Natural killer cell (primary cell): ENCODE data around the gene VTA1. TPM values are rescaled to one million over a fixed set of nuclear protein-coding genes. Genes with fewer than 3 reads are reported as not detected.
A peak's percentile ranks its signal among the peaks of the same experiment; 100 is the strongest.

ENCODE experiments used
- ATAC-seq, 3 donors: fragments of 150-1000 bp in 2 of 3; fragments of 200-7000 bp in 1 of 3; cut with Tn5 transposase; 1 replicate in 1 of 3; 2 replicates in 2 of 3; pipeline ENCODE4 v1.10.0; 2021; ENCODE audit warnings: mild to moderate bottlenecking in 2 of 3, moderate library complexity in 2 of 3
- DNase-seq, 2 donors: peaks; one replicate each; pipeline versions ENCODE4 v3.0.0 to v3.0.0-alpha.2; 2013 to 2021; ENCODE audit warnings: mixed read lengths in 1 of 2
- H3K27ac ChIP-seq: one replicate; pipeline ENCODE4 v1.5.1; 2013; ENCODE audit warnings: mild to moderate bottlenecking, low read length
- H3K27me3 ChIP-seq: one replicate; pipeline ENCODE4 v1.6.1; 2013; ENCODE audit warnings: low read length; ENCODE audit not compliant: control insufficient read depth, insufficient read depth
- H3K36me3 ChIP-seq: one replicate; pipeline ENCODE4 v1.6.1; 2013; ENCODE audit warnings: low read length; ENCODE audit not compliant: control insufficient read depth, insufficient read depth
- H3K4me1 ChIP-seq: one replicate; pipeline ENCODE4 v1.6.1; 2013; ENCODE audit warnings: low read length; ENCODE audit not compliant: control insufficient read depth, insufficient read depth
- H3K4me3 ChIP-seq: one replicate; pipeline ENCODE4 v1.5.1; 2013; ENCODE audit warnings: low read length
- H3K9me3 ChIP-seq: one replicate; pipeline ENCODE4 v1.6.1; 2013; ENCODE audit warnings: low read length; ENCODE audit not compliant: control insufficient read depth, insufficient read depth
- H3K27ac Mint-ChIP-seq, 2 donors: one replicate each; pipeline ENCODE4 v1.8.0; 2022; ENCODE audit warnings: mild to moderate bottlenecking in 2 of 2, mixed read lengths in 2 of 2, moderate library complexity in 1 of 2
- H3K27me3 Mint-ChIP-seq, 2 donors: one replicate each; pipeline ENCODE4 v1.8.0; 2022; ENCODE audit warnings: low read depth in 2 of 2, mixed read lengths in 2 of 2
- H3K36me3 Mint-ChIP-seq: one replicate; pipeline ENCODE4 v1.8.0; 2022; ENCODE audit warnings: mixed read lengths
- H3K4me1 Mint-ChIP-seq, 2 donors: one replicate each; pipeline ENCODE4 v1.8.0; 2022; ENCODE audit warnings: mixed read lengths in 2 of 2
- H3K4me3 Mint-ChIP-seq: one replicate; pipeline ENCODE4 v1.8.0; 2022; ENCODE audit warnings: mild to moderate bottlenecking, moderate library complexity, mixed read lengths
- H3K9me3 Mint-ChIP-seq, 2 donors: one replicate each; pipeline ENCODE4 v1.8.0; 2022; ENCODE audit warnings: mixed read lengths in 2 of 2
- CTCF ChIP-seq: fragments of 200-600 bp; IDR thresholded peaks from one replicate; pipeline ENCODE4 v1.8.0; 2022; ENCODE audit warnings: antibody characterized with exemption
- WGBS: methylation state at CpG from one replicate; pipeline ENCODE4 v1.1.7; 2013; ENCODE audit warnings: missing lambda C conversion rate; ENCODE audit not compliant: insufficient coverage; 5-methylcytosine and 5-hydroxymethylcytosine counted together
- intact Hi-C: fragments of 100-400 bp; cut with micrococcal nuclease; formaldehyde crosslinking; loops from one replicate; pipeline ENCODE4 v1.14.2; 2022
- total RNA-seq, 4 donors: library from RNA; stranded (reverse); fragments of 120-200 nt in 1 of 4; gene quantifications; one replicate each; pipeline versions ENCODE4 v1.2.3 to v1.2.4, GENCODE V29; 2013 to 2022

The VTA1 gene
- total RNA-seq, 3 donors from 2014 or later (not counting 1 experiment from before 2014, with no cell fraction given), result 20.5 to 33.3 (median 21.3) TPM

GRCh38 chr6:142165227-142165626 lies 18.2 kb downstream of the VTA1 start:
- Mint-ChIP-seq H3K9me3 (no peaks in the 10 kb centered on the region), H3K27ac (peak overlapping the region in 1 of 2 donors; percentile 22), H3K4me1 (peaks cover 31 to 34% of the 10 kb centered on the region in 2 donors), H3K36me3 (peaks cover 10% of the 10 kb centered on the region), H3K4me3 (no peak overlapping the region), H3K27me3 (no peaks in the 10 kb centered on the region)
- H3K9me3 ChIP-seq, result no peaks in the 10 kb centered on the region
- DNase-seq (no peak), ATAC-seq (no peak)
- H3K36me3 ChIP-seq, result peaks cover 22% of the 10 kb centered on the region
- TF ChIP-seq CTCF, result no peak
- H3K4me3 ChIP-seq, result no peak overlapping the region
- H3K27ac ChIP-seq, result no peak overlapping the region
- H3K4me1 ChIP-seq, result no peaks in the 10 kb centered on the region
- 100% methylated on average over 4 of the region's 4 CpGs for WGBS
- H3K27me3 ChIP-seq, result no peaks in the 10 kb centered on the region
- intact Hi-C loops, result no loop called here

- peaks cover 36% of the 10 kb centered on the region for H3K36me3 ChIP-seq
- no peaks in the 10 kb centered on the region for H3K27me3 ChIP-seq
- no peak overlapping the region for H3K27ac ChIP-seq
- Mint-ChIP-seq H3K27me3 (no peaks in the 10 kb centered on the region), H3K4me1 (peaks cover 24 to 27% of the 10 kb centered on the region in 2 donors), H3K36me3 (peaks cover 10% of the 10 kb centered on the region), H3K4me3 (no peak overlapping the region), H3K27ac (peak overlapping the region in 1 of 2 donors; percentile 65), H3K9me3 (no peaks in the 10 kb centered on the region)
- intact Hi-C loops, result no loop called here
- no peak for ATAC-seq
- DNase-seq, result no peak
- H3K9me3 ChIP-seq, result no peaks in the 10 kb centered on the region
- H3K4me1 ChIP-seq, result no peaks in the 10 kb centered on the region
- H3K4me3 ChIP-seq, result no peak overlapping the region
- TF ChIP-seq CTCF, result no peak
- WGBS, result 100% methylated on average over 1 of the region's 3 CpGs
Observed at GRCh38 chr6:142167071-142167470, 20.0 kb downstream of the VTA1 start.

GRCh38 chr6:142167486-142167885 lies 20.4 kb downstream of the VTA1 start:
- H3K4me1 ChIP-seq, result no peaks in the 10 kb centered on the region
- peak overlapping the region in 1 of 2 donors; percentile 65 for H3K27ac Mint-ChIP-seq
- no peaks in the 10 kb centered on the region for H3K9me3 Mint-ChIP-seq
- no peak overlapping the region for H3K4me3 ChIP-seq
- ATAC-seq (no peak), DNase-seq (no peak)
- H3K36me3 ChIP-seq, result peaks cover 40% of the 10 kb centered on the region
- peaks cover 13% of the 10 kb centered on the region for H3K36me3 Mint-ChIP-seq
- no peaks in the 10 kb centered on the region for H3K27me3 Mint-ChIP-seq
- H3K9me3 ChIP-seq, result no peaks in the 10 kb centered on the region
- no peaks in the 10 kb centered on the region for H3K27me3 ChIP-seq
- 97% methylated on average over 2 of the region's 2 CpGs for WGBS
- no peak overlapping the region for H3K4me3 Mint-ChIP-seq
- H3K4me1 Mint-ChIP-seq, result peaks cover 21 to 23% of the 10 kb centered on the region in 2 donors
- TF ChIP-seq CTCF, result no peak
- no peak overlapping the region for H3K27ac ChIP-seq
- intact Hi-C loops, result no loop called here

GRCh38 chr6:142171351-142171750 lies 24.3 kb downstream of the VTA1 start:
- H3K9me3 Mint-ChIP-seq, result no peaks in the 10 kb centered on the region
- no peaks in the 10 kb centered on the region for H3K27me3 Mint-ChIP-seq
- Histone ChIP-seq H3K27me3 (no peaks in the 10 kb centered on the region), H3K4me1 (no peaks in the 10 kb centered on the region), H3K9me3 (no peaks in the 10 kb centered on the region), H3K36me3 (peaks cover 68% of the 10 kb centered on the region), H3K27ac (no peak overlapping the region), H3K4me3 (no peak overlapping the region)
- no peak for TF ChIP-seq CTCF
- H3K4me1 Mint-ChIP-seq, result peaks cover 9 to 27% of the 10 kb centered on the region in 2 donors
- intact Hi-C loops, result no loop called here
- no peak overlapping the region for H3K27ac Mint-ChIP-seq
- ATAC-seq, result no peak
- H3K4me3 Mint-ChIP-seq, result no peak overlapping the region
- peaks cover 34% of the 10 kb centered on the region for H3K36me3 Mint-ChIP-seq
- no peak for DNase-seq
